COR-L47 (cell line): ENCODE results near the gene SPHK1.

Source experiments
- DNase-seq: peaks from one replicate; lab custom pipeline; 2025; lab: John Stamatoyannopoulos, UW

The SPHK1 gene

GRCh38 chr17:76407509-76407908, 23.1 kb downstream of the SPHK1 start:
- DNase-seq = no peak

GRCh38 chr17:76408037-76408849, 23.8 kb downstream of the SPHK1 start:
- DNase-seq = peak; percentile 44

GRCh38 chr17:76410328-76410965, 26.0 kb downstream of the SPHK1 start:
- no peak for DNase-seq

GRCh38 chr17:76411247-76411646, 26.8 kb downstream of the SPHK1 start:
- no peak for DNase-seq

GRCh38 chr17:76414334-76415295, 30.2 kb downstream of the SPHK1 start:
- peak; percentile 88 for DNase-seq

GRCh38 chr17:76415786-76416185, 31.4 kb downstream of the SPHK1 start:
- no peak for DNase-seq

- DNase-seq = no peak
These were observed 32.0 kb downstream of the SPHK1 start for GRCh38 chr17:76416457-76416856.

GRCh38 chr17:76416899-76417298, 32.5 kb downstream of the SPHK1 start:
- no peak for DNase-seq

GRCh38 chr17:76417499-76418143, 33.2 kb downstream of the SPHK1 start:
- peak; percentile 25 for DNase-seq

GRCh38 chr17:76419576-76420260, 35.3 kb downstream of the SPHK1 start:
- no peak for DNase-seq

- DNase-seq = no peak
These were observed 36.1 kb downstream of the SPHK1 start for GRCh38 chr17:76420356-76421043.

GRCh38 chr17:76421044-76421407, 36.6 kb downstream of the SPHK1 start:
- DNase-seq = no peak

GRCh38 chr17:76422406-76422805, 38.0 kb downstream of the SPHK1 start:
- no peak for DNase-seq

GRCh38 chr17:76422860-76423259, 38.5 kb downstream of the SPHK1 start:
- DNase-seq = no peak

- no peak for DNase-seq
These were observed 42.4 kb downstream of the SPHK1 start for GRCh38 chr17:76426853-76427252.

- no peak for DNase-seq
These were observed 43.3 kb downstream of the SPHK1 start for GRCh38 chr17:76427501-76428231.

GRCh38 chr17:76428511-76428910, 44.1 kb downstream of the SPHK1 start:
- no peak for DNase-seq

GRCh38 chr17:76431509-76431908, 47.1 kb downstream of the SPHK1 start:
- DNase-seq = no peak

- DNase-seq = no peak
These were observed 47.6 kb downstream of the SPHK1 start for GRCh38 chr17:76432004-76432403.

- DNase-seq = no peak
These were observed 48.4 kb downstream of the SPHK1 start for GRCh38 chr17:76432712-76433336.
